C1 segment of cervical spinal cord (tissue), 14 donors: ENCODE measurements around the gene TXNRD3.
"Not testable (repeated sequence)": the region's sequence is repeated elsewhere in the genome, so short reads cannot be mapped to it uniquely, and the experiment has no call there.

Source experiments
- DNase-seq, 14 donors: peaks; one replicate each; lab custom pipeline; 2025; lab: John Stamatoyannopoulos, UW

Gene TXNRD3

DNA sequence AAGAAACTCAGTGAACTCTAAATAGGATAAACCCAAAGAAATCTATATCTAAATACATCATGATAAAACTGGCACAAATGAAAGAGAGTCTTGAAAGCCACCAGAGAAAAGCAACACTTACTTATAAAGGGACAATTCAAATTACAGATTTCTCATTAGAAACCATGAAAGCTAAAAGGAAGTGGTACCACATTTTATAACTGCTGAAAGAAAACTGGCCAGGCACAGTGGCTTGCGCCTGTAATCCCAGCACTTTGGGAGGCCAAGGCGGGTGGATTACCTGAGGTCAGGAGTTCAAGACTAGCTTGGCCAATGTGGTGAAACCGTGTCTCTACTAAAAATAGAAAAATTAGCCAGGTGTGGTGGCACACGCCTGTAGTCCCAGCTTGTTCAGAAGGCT is 59.4 kb downstream of the TXNRD3 start:
- DNase-seq: not testable (repeated sequence)

DNA sequence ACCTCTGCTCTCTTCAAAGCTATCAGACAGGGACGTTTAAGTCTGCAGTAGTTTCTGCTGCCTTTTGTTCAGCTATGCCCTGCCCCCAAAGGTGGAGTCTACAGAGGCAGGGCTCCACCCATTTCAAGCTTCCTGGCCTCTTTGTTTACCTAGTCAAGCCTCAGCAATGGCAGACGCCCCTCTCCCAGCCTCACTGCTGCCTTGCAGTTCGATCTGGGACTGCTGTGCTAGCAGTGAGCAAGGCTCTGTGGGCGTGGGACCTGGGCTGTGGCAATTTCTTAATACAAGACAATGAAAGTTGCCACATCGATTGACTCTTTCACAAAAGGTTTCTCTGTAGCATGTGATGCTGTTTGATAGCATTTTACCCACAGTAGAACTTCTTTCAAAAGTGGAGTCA is 63.4 kb downstream of the TXNRD3 start:
- not testable (repeated sequence) for DNase-seq

DNA sequence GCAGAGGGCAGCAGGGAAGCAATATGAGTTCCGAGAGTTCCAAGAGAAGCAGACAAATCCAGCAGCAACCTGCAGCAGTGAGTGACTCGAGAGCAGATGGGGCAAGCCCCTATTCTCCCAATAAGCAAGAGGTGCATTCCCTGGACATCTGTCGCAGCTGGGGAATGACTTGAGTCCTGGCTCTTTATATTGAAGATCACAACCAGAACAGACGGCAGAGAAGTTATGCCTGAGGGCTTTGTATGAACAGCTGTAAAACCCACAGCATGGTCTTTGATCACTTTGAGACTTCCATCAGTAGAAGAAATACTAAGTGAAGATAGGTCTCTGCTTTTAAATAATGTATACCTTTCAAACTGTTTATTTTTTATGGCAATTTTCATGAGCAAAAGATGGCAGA is 72.6 kb downstream of the TXNRD3 start:
- DNase-seq: no peak

DNA sequence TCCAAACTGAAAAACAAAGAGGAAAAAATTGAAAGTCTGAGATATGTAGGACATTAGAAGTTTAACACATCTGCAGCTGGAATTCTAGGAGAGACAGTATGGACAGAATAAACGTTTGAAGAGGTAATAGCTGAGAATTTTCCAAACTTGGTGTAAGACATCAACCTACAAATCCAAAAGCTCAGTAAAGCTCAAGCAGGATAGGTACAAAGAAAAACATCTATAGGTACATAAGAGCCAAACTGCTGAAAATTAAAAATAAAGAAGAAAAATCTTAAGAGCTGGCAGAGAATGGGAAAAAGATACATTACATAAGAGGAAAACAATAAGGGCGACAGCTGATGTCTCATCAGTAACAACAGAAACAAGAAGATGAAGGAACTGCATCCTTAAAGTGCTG is 73.4 kb downstream of the TXNRD3 start:
- no peak for DNase-seq

DNA sequence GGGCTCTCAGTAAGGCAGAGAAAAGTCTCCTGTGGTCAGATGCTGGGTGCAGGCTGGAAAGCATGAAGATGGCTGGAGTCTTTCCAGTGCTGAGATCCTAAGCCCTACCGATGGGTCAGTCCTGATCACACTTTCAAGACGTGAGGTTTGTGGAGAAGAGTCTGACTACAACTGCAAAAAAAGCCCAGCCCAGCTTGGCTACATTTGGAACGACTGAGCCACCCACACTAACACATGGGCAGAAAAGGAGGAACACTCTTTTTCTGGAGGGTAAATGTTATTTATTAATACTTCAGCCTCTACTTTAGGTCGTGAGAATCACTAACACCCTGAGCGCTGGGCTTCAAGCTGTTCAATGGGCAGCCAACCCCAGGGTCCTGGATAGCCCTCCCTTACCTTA is 74.2 kb downstream of the TXNRD3 start:
- DNase-seq: no peak

DNA sequence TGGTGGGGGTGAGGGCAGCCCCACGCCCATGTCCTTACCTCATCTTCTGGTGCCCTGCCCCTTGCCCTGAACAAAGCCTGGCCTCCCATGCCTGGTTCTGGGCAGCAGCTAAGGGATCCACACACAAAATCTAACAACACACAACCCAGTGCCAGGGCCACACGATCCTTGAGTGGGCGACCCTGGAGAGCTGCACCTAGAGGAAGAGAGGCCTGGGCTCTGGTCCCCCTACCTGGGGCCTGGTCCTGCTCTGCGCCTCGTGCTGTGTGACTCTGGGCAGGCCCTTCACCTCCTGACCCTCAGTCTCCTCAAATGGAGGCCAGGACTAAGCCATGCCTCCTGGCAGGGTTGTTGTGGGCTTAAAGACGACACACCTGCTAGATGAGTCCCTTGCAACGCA is 76.2 kb downstream of the TXNRD3 start:
- DNase-seq: no peak

DNA sequence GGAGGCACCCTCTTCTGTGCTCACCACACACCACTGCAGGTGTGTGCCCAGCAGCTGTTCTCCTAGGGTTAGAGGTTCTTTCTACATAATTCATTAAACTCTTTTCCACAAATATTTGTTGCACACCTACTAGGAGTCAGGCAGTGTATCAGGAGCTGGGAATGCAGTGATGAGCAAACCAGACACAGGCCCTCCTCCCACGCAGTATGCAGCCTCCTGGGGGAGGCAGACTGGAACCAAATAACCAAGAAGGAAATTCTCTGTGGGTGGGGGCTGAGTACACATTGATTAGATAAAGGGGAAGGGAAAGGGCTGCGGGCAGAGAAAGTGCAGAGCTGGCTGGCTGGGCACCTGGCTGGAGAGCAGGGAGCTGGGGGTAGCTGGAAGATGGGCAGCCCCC is 77.7 kb downstream of the TXNRD3 start:
- DNase-seq: no peak

DNA sequence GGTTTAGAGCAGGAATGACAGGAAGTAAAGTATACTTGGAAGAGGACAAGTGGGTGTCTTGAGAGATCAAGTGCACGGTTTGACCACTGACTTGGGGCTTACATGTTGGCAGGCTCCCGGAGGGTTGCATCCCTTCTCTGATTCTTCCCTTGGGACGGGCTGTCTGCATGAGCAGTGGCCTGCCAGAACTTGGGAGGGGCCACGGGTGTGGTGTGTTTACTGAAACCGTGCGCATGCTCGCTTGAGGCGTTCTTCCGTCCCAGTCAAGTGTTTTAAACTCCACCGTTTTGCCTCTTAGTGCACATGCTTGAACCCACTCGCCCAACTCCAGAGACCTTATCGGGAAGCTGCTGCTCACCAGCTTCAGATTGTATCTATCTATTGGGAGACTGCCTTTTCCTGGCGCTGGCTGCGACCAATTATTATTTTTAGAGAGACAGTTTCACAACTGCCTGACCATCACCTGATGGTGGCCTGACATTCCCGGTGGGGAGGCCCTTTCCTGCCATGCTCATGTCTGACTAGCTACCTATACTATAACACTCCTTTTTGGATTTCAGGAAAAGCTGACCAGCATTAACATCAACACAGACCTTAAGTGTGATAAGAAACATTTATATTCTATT is 81.3 kb downstream of the TXNRD3 start:
- DNase-seq: no peak

DNA sequence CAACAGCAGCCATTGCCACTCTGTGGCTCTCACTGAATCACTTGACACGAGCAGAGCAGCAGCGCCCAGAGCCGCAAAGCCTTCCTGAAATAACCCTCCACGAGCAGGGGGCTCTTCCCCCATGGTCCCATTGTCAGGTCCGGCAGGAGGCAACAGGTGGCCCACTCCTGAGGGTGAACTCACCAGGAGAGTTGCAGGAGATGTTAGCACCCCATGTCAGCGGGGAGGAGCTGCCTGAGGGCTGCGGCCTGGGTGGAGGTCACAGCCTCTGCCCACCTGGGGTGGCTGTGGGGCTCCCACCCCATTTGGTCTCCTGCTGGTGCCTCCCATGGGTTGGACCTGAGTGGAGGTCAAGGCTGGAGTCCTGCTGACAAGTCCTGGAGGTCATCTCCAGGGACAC is 83.8 kb downstream of the TXNRD3 start:
- no peak for DNase-seq

DNA sequence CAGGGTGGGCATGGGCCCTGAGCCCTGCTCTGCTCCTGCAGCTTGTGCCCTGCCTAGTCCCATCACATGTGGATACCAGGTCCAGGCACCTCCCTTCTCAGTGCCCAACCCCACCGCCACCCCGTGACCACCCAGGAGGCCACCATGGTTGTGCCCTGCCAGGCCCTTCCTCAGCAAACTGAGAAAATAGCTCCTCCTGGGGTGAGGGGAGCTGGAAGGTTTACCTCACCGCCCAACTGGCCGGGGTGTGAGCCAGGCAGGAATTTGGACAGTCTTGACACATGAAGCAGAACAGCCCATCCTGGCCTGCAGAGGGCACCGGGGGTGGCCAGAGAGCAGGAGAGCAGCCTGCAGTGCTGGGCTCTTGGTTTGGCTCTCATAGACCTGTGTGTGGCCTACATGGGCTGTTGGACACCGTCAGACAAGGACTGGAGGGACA is 84.8 kb downstream of the TXNRD3 start:
- peak in 1 of 14 donors; percentile 31 for DNase-seq

DNA sequence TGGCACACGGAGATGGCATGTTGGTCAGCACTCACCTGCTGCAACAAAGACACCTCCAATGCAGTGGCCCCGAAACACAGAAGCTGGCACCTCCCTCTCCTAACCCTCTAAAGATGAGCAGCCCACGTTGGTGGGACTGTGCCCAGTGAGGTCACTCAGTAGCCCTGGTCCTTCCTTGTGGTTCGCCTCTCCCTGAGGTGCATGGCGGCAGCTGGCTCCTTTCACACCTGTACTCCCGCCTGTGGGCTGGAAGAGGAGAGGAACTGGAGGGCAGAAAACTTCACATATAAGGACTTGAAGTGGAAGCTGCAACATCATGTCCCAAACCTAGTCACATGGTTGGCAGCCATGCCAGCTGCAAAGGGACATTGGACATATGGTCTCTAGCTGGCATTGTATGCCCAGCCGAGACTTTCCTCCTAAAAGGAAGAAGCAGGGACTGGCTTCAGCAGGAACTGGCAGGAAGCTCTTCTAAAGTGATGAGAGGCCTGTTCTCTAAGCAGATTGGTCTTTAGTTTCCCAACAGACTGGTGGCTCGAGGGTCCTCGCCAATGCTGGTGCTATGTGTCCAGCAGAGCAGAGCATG is 85.4 kb downstream of the TXNRD3 start:
- DNase-seq: peak in 1 of 14 donors; percentile 84

DNA sequence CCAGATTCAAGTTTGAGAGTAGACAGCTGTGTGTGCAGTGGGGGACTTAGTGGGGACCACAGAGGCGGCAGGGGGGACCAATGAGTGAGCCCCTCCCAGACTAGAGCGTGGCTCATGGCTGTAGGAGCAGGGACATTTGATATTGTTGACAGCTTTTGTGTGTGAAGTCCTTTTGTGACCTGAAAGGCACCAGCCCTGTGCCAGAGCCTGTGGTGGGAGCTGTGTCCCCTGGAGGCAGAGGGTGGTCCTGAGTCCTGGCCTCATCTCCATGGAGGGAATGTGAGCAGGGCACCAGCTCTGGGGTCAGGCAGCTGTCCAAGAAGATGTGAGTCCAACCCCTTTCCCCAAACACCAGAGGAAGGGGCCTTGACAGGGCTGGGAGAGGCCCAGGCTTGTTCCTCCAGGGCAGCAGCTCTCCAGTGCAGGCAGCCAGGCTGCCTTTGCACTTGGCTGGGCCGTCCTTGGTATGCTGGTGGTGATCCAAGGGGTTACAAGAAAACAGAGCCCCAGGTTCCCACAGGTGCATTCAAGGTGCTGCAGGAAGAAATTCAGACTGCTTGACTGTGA is 86.1 kb downstream of the TXNRD3 start:
- no peak for DNase-seq

DNA sequence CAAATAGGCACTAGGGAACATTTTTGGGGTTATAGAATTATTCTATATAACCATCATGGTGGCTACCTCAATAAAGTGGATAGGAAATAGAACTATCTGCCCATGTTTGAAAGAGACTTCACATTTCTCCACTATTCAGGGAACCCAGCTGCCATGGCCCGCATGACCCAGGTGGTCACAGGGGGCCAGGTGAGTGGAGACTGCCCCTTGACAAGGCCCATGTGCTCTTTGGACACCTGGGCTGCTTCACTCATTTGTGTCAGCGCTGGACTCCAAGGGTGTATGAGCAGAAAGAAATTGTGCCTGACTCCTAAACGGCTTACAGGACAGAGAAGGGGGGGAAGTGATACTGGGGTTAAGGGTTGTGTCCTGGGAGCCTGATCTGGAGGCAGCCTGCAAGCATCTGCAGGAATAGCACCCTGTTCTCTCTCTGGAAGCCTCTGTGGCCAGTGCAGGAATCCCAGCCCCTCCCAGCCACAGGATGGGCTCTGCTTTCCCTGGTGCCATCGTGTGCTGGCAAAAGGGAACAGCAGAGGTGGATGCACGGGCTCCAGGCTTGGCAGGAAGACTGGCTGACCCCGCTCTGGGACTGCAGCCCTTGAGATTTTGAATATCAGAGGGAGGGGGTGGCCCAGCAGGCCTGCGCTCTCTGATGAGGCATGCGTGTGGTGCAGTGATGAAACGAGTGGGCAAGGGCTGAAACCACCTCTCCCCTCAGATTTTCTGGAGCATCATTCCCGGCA is 87.1 kb downstream of the TXNRD3 start:
- DNase-seq: peak in 1 of 14 donors; percentile 34

DNA sequence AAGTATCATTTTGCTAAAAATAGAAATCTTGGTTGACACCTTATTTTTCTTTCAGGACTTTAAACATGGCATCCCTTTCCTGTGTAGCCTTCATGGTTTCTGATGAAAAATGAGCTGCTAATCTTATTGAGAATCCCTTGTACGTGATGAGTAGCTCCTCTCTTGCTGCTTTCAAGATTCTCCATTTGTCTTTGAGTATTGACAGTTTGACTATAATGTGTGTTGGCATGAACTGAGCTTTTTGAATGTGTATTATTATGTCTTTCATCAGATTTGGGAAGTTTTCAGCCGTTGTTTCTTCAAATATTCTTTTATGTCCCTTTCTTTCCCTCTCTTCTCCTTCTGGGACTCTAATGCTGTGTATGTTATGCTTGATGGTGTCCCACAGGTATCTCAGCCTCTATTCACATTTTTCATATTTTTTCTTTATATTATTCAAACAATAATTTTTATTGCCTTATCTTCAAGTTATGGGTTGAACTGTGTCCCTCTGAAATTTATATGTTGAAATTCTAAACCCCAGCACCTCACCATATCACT is 92.1 kb downstream of the TXNRD3 start:
- no peak for DNase-seq

DNA sequence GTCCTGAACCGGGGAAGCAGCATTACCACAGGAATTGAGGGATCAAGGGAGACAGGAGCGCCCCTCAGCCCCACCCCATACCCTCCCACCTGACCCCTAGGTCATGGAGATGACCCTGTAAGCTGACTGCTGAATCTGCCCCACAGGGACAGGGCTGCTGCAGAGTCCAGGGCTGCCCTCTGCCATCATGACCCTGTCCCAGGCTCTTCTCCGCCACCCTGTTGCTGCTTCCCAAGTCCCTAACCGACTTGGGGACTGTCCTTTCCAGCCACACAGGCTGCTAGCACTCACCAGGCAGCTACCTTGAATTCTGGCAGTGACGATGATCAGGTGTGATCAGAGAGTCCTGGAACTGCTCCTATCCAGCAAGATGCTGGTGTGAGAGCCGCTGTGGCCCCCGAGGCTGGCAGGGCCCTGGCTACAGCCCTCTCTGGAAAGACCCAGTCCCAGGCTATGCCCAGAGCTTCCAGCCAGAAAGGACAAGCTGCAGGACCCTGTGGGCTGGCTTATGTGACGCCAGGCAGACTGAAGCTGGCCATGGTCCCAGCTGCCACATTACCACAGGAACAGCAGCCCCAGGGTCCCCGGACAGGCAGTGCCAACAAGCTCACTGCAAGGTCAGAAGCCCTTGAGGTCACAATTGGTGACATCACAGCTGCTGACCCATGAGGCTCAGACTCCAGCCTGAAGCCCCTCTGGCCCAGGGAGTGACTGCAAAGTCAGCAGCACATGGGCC is 96.4 kb downstream of the TXNRD3 start, which contains the start of gene C3orf22:
Gene C3orf22 (minus strand): TSS at position 597 of the 736 bp plus-strand sequence. CDS start 5,542 bp downstream, outside the sequence.
- no peak for DNase-seq

DNA sequence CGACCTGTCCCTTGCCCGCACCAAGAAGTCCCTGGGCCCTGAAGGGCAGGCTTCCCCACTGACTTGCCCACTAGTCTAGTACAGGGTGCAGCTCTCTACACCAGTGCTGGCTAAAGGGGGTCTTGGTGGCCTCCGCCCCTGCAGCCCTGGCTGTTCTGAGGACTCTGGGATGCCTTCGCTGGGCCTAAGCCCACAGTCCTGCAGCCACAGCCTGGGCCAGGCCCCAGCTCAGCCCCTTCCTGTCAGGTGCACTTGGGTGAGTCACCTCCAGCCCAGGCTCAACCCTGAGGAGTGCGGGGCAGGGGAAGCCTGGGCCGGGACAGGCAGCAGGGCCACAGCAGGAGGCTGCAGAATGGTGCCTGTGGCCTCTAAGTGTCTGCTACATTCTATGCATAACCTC is 97.2 kb downstream of the TXNRD3 start:
- DNase-seq: no peak

DNA sequence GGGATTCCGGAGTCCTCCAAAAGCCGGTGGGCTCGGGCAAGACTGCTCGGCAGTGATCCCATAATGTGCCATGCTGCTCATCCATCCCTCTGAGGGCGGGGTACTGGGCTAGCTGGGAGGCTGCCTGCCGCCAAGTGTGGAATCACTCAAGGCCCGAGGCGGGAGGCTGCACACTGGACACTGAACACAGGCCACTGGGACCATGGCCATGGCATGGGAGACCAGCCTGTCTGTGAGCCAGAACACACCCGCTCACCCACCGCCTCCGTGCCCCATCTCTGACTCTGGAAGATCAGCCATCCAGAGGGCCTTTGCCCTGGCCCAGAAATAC is 97.5 kb downstream of the TXNRD3 start:
- DNase-seq: no peak
